Measurements from ENCODE around the gene CC2D2A. TPM values are rescaled to one million over a fixed set of nuclear protein-coding genes. Genes with fewer than 3 reads are reported as not detected.

CC2D2A gene
- total and polyA plus RNA-seq, 2 of the 13 experiments (the other 11 are each of a cell fraction or from before 2014, with no cell fraction given), result 4.2 to 7.2 TPM

- no peak for TF ChIP-seq STAT6 (CRISPR knock-in tag; IDR thresholded peaks at IDR 0.05; ENCODE audit: borderline replicate concordance)
- no peak for TF ChIP-seq ZNF720 (CRISPR knock-in tag; IDR thresholded peaks at IDR 0.05)
Measured at GRCh38 chr4:15489551-15489950, 19.9 kb downstream of the CC2D2A start (continued).

- H3K4me2 ChIP-seq (ENCODE audit: low read depth, low read length), result no peak overlapping the region
- H3K27ac ChIP-seq (ENCODE audit: extremely low read length, insufficient read depth, low read length), result no peak overlapping the region
- peaks cover 2% of the 10 kb centered on the region; the same call in 1 of the 2 replicates for H3K9me3 ChIP-seq (ENCODE audit: low read length)
- ATAC-seq (no peak), DNase-seq (ENCODE audit: low spot score) (no peak), FAIRE-seq (no peak)
- H3K9ac ChIP-seq (ENCODE audit: insufficient read depth, low read depth, low read length), result no peak overlapping the region
- no peaks in the 10 kb centered on the region for H3K27me3 ChIP-seq (ENCODE audit: control insufficient read depth in 1 of 2, insufficient read depth in 2 of 2, low read length in 2 of 2)
- no peaks in the 10 kb centered on the region for H3K36me3 ChIP-seq (replicated peaks in 1 of 2; ENCODE audit: control insufficient read depth in 1 of 2, insufficient read depth in 2 of 2, low read length in 2 of 2)
- ChIA-PET CTCF (ENCODE audit: low intra/inter-chr PET ratio, low total read pairs) (no interaction called here), POLR2A (no interaction called here)
- H3K79me2 ChIP-seq (ENCODE audit: insufficient read depth, low read length), result no peaks in the 10 kb centered on the region
- no TSS peak for BruUV-seq (replicated peaks)
- H2AFZ ChIP-seq (ENCODE audit: low read length), result no peak overlapping the region
- intact Hi-C loops (cut with micrococcal nuclease; ENCODE audit: unreplicated experiment), result no loop called here
- H3K4me1 ChIP-seq (ENCODE audit: insufficient read depth, low read length), result no peaks in the 10 kb centered on the region
- no peaks in the 10 kb centered on the region for H4K20me1 ChIP-seq (ENCODE audit: insufficient read depth, low read length)
- no peak overlapping the region for H3K4me3 ChIP-seq (replicated peaks in 1 of 3; ENCODE audit: insufficient read depth in 1 of 3, low read depth in 2 of 3, low read length in 3 of 3)
- TF ChIP-seq MAF1 (CRISPR knock-in tag; IDR thresholded peaks at IDR 0.05; ENCODE audit: borderline replicate concordance) (no peak), ZNF468 (CRISPR knock-in tag; IDR thresholded peaks at IDR 0.05) (no peak), ATRX (CRISPR knock-in tag; IDR thresholded peaks at IDR 0.05; ENCODE audit: borderline replicate concordance) (no peak)
- TF ChIP-seq, protein P1, sequence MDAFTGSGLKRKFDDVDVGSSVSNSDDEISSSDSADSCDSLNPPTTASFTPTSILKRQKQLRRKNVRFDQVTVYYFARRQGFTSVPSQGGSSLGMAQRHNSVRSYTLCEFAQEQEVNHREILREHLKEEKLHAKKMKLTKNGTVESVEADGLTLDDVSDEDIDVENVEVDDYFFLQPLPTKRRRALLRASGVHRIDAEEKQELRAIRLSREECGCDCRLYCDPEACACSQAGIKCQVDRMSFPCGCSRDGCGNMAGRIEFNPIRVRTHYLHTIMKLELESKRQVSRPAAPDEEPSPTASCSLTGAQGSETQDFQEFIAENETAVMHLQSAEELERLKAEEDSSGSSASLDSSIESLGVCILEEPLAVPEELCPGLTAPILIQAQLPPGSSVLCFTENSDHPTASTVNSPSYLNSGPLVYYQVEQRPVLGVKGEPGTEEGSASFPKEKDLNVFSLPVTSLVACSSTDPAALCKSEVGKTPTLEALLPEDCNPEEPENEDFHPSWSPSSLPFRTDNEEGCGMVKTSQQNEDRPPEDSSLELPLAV (CRISPR knock-in tag; conservative IDR thresholded peaks at IDR 0.05; ENCODE audit: low read depth), result no peak
- in situ Hi-C loops (cut with HindIII; ENCODE audit: extremely low pct_ligation_motif_present, low pct_unique_long_range_greater_than_20kb), result loop anchor here (25.0 kb wide), 1 partner anchor 769 kb away; no protein-coding TSS in a partner anchor
Measured at GRCh38 chr4:15493411-15493810, 23.7 kb downstream of the CC2D2A start.
